Stimulated activated CD8-positive, alpha-beta memory T cell treated with anti-CD3 and anti-CD28 coated beads, Interleukin-4, amount 100 ng/mL, for 24 hours (primary cell): ENCODE measurements around the gene PYROXD2.
"Not testable (repeated sequence)": the region's sequence is repeated elsewhere in the genome, so short reads cannot be mapped to it uniquely, and the experiment has no call there.

Experiments used
- DNase-seq: peaks from one replicate; pipeline ENCODE4 v3.0.0-alpha.2; 2020; ENCODE audit warnings: low read depth

The PYROXD2 gene

GRCh38 chr10:98365406-98366061, 49.4 kb downstream of the PYROXD2 start:
- DNase-seq: no peak

- DNase-seq: no peak
Measured at GRCh38 chr10:98364432-98365102, 50.4 kb downstream of the PYROXD2 start.

- no peak for DNase-seq
Measured at GRCh38 chr10:98363220-98363619, 51.8 kb downstream of the PYROXD2 start.

- DNase-seq: no peak
Measured at GRCh38 chr10:98361131-98362025, 53.6 kb downstream of the PYROXD2 start.

- DNase-seq: no peak
Measured at GRCh38 chr10:98357194-98357822, 57.7 kb downstream of the PYROXD2 start.

- no peak for DNase-seq
Measured at GRCh38 chr10:98354491-98354890, 60.5 kb downstream of the PYROXD2 start.

- DNase-seq: no peak
Measured at GRCh38 chr10:98353170-98353569, 61.8 kb downstream of the PYROXD2 start.

GRCh38 chr10:98351831-98352402, 63.1 kb downstream of the PYROXD2 start:
- DNase-seq: no peak

- no peak for DNase-seq
Measured at GRCh38 chr10:98349508-98349922, 65.5 kb downstream of the PYROXD2 start.

- no peak for DNase-seq
Measured at GRCh38 chr10:98346847-98347246, 68.1 kb downstream of the PYROXD2 start.

- no peak for DNase-seq
Measured at GRCh38 chr10:98344589-98345038, 70.4 kb downstream of the PYROXD2 start.

- not testable (repeated sequence) for DNase-seq
Measured at GRCh38 chr10:98341701-98342100, 73.3 kb downstream of the PYROXD2 start.

GRCh38 chr10:98340940-98341310, 74.1 kb downstream of the PYROXD2 start:
- no peak for DNase-seq

- no peak for DNase-seq
Measured at GRCh38 chr10:98340261-98340939, 74.6 kb downstream of the PYROXD2 start.

GRCh38 chr10:98339799-98340198, 75.2 kb downstream of the PYROXD2 start:
- DNase-seq: no peak

GRCh38 chr10:98338896-98339295, 76.1 kb downstream of the PYROXD2 start:
- no peak for DNase-seq

GRCh38 chr10:98338318-98338717, 76.7 kb downstream of the PYROXD2 start:
- no peak for DNase-seq

- DNase-seq: no peak
Measured at GRCh38 chr10:98337484-98337883, 77.5 kb downstream of the PYROXD2 start.
